HEK293 (cell line): Measurements from ENCODE around the gene SYTL2.

Experiments used
- CTCF ChIP-seq: fragments of 450-650 bp; formaldehyde crosslinking; IDR thresholded peaks from 2 replicates; pipeline ENCODE4 v1.5.1; 2016; ENCODE audit warnings: missing biosample characterization, missing genetic modification characterization
- HIC1 ChIP-seq: fragments of 450-650 bp; formaldehyde crosslinking; IDR thresholded peaks from 2 replicates; pipeline ENCODE4 v1.5.1; 2016; ENCODE audit warnings: missing biosample characterization, missing genetic modification characterization
- RBAK ChIP-seq: fragments of 450-650 bp; formaldehyde crosslinking; IDR thresholded peaks from 2 replicates; pipeline ENCODE4 v1.5.1; 2016; ENCODE audit warnings: missing biosample characterization, missing genetic modification characterization
- ZBTB49 ChIP-seq: fragments of 450-650 bp; formaldehyde crosslinking; IDR thresholded peaks from 2 replicates; pipeline ENCODE4 v1.5.1; 2016; ENCODE audit warnings: missing biosample characterization, missing genetic modification characterization, low read depth
- ZBTB8A ChIP-seq: fragments of 450-650 bp; formaldehyde crosslinking; IDR thresholded peaks from 2 replicates; pipeline ENCODE4 v1.5.1; 2016; ENCODE audit warnings: missing biosample characterization, missing genetic modification characterization
- ZFP3 ChIP-seq: fragments of 450-650 bp; formaldehyde crosslinking; IDR thresholded peaks from 2 replicates; pipeline ENCODE4 v1.5.1; 2016; ENCODE audit warnings: low read depth, missing biosample characterization, missing genetic modification characterization
- ZNF274 ChIP-seq, 2 experiments: fragments of 200-500 bp in 1 of 2; fragments of 450-650 bp in 1 of 2; sonication (Bioruptor generic) in 1 of 2; formaldehyde crosslinking in 1 of 2; IDR thresholded peaks; 2 replicates each; pipeline versions ENCODE4 v1.5.1 to v1.6.1; 2014 to 2016; ENCODE audit warnings: borderline replicate concordance in 1 of 2, inconsistent platforms in 1 of 2, low read length in 1 of 2, missing biosample characterization in 1 of 2, missing genetic modification characterization in 1 of 2
- ZNF292 ChIP-seq: fragments of 450-650 bp; formaldehyde crosslinking; IDR thresholded peaks from 2 replicates; pipeline ENCODE4 v1.5.1; 2016; ENCODE audit warnings: low read depth, missing biosample characterization, missing genetic modification characterization, borderline replicate concordance
- ZNF423 ChIP-seq: fragments of 450-650 bp; formaldehyde crosslinking; IDR thresholded peaks from 2 replicates; pipeline ENCODE4 v1.5.1; 2016; ENCODE audit warnings: missing biosample characterization, missing genetic modification characterization
- ZNF561 ChIP-seq: fragments of 450-650 bp; IDR thresholded peaks from 2 replicates; pipeline ENCODE4 v1.5.1; 2018; ENCODE audit warnings: missing biosample characterization, missing genetic modification characterization, borderline replicate concordance
- ZNF639 ChIP-seq: fragments of 450-650 bp; formaldehyde crosslinking; IDR thresholded peaks from 2 replicates; pipeline ENCODE4 v1.5.1; 2016; ENCODE audit warnings: missing biosample characterization, missing genetic modification characterization

- TF ChIP-seq ZNF639 (tag by site-specific recombination), result no peak
- TF ChIP-seq CTCF (tag by site-specific recombination), result no peak
- no peak for TF ChIP-seq HIC1 (tag by site-specific recombination)
- no peak for TF ChIP-seq ZFP3 (tag by site-specific recombination)
- TF ChIP-seq ZBTB8A (tag by site-specific recombination), result no peak
- TF ChIP-seq ZNF292 (tag by site-specific recombination), result no peak
- no peak for TF ChIP-seq ZNF423
- TF ChIP-seq ZBTB49 (tag by site-specific recombination), result no peak
- no peak for TF ChIP-seq RBAK (tag by site-specific recombination)
- TF ChIP-seq ZNF274 (IDR thresholded peaks at IDR 0.05; ENCODE audit: low read length), result no peak
- TF ChIP-seq ZNF274 (tag by site-specific recombination; IDR thresholded peaks at IDR 0.05; ENCODE audit: borderline replicate concordance), result no peak
- TF ChIP-seq ZNF561 (tag by site-specific recombination), result no peak
These were observed 93.5 kb downstream of the SYTL2 start for GRCh38 chr11:85717429-85717828.
